ENCODE measurements around the gene TMOD1.

TMOD1 gene

GRCh38 chr9:97462159-97462558 lies 39.3 kb upstream of the TMOD1 start:
- Histone ChIP-seq H2BK12ac (ENCODE audit: low read length in 2 of 2) (no peak overlapping the region), H2BK120ac (ENCODE audit: low read depth, low read length) (no peak overlapping the region), H2AFZ (ENCODE audit: low read depth, low read length) (no peak overlapping the region), H3K23ac (ENCODE audit: low read length in 2 of 2) (no peak overlapping the region), H3K14ac (ENCODE audit: low read length in 2 of 2) (no peak overlapping the region), H3K4me2 (ENCODE audit: low read length, poor library complexity, severe bottlenecking) (no peak overlapping the region), H2BK5ac (ENCODE audit: low read depth, low read length, poor library complexity, severe bottlenecking) (no peak overlapping the region), H3K18ac (ENCODE audit: low read depth in 1 of 2, low read length in 2 of 2) (no peak overlapping the region), H3K4me1 (ENCODE audit: control insufficient read depth, insufficient read depth, low read depth, low read length) (no peaks in the 10 kb centered on the region), H3K4ac (ENCODE audit: low read depth in 1 of 2, low read length in 2 of 2) (no peak overlapping the region), H3K27me3 (ENCODE audit: control insufficient read depth in 1 of 2, insufficient read depth in 1 of 2, low read length in 2 of 2) (no peaks in the 10 kb centered on the region), H3K4me3 (ENCODE audit: insufficient read depth in 1 of 2, low read depth in 1 of 2, low read length in 2 of 2) (no peak overlapping the region), H3K36me3 (ENCODE audit: control insufficient read depth in 1 of 2, insufficient read depth in 2 of 2, low read depth in 1 of 2, low read length in 2 of 2) (peaks cover 0 to 23% of the 10 kb centered on the region in 2 experiments), H4K91ac (ENCODE audit: low read length) (no peak overlapping the region), H3K9ac (ENCODE audit: low read length) (no peak overlapping the region), H2BK15ac (ENCODE audit: low read depth, poor library complexity, severe bottlenecking) (no peak overlapping the region), H4K8ac (ENCODE audit: low read length) (no peak overlapping the region), H3K79me1 (replicated peaks; ENCODE audit: low read length, poor library complexity, severe bottlenecking) (no peaks in the 10 kb centered on the region), H3K27ac (ENCODE audit: low read length, poor library complexity, severe bottlenecking) (no peak overlapping the region), H3K9me3 (ENCODE audit: control insufficient read depth, low read length) (no peaks in the 10 kb centered on the region), H2AK5ac (ENCODE audit: low read length, severe bottlenecking) (no peak overlapping the region)
- WGBS, result 100% methylated on average over 2 of the region's 3 CpGs
- no peak for DNase-seq

- Histone ChIP-seq H3K4ac (ENCODE audit: low read depth in 1 of 2, low read length in 2 of 2) (no peak overlapping the region), H3K18ac (ENCODE audit: low read depth in 1 of 2, low read length in 2 of 2) (no peak overlapping the region), H4K91ac (ENCODE audit: low read length) (no peak overlapping the region), H2BK12ac (ENCODE audit: low read length in 2 of 2) (no peak overlapping the region), H2AFZ (ENCODE audit: low read depth, low read length) (no peak overlapping the region), H4K8ac (ENCODE audit: low read length) (no peak overlapping the region), H3K27me3 (ENCODE audit: control insufficient read depth in 1 of 2, insufficient read depth in 1 of 2, low read length in 2 of 2) (no peaks in the 10 kb centered on the region), H2BK120ac (ENCODE audit: low read depth, low read length) (no peak overlapping the region), H2BK5ac (ENCODE audit: low read depth, low read length, poor library complexity, severe bottlenecking) (no peak overlapping the region), H3K23ac (ENCODE audit: low read length in 2 of 2) (no peak overlapping the region), H3K14ac (ENCODE audit: low read length in 2 of 2) (no peak overlapping the region), H2AK5ac (ENCODE audit: low read length, severe bottlenecking) (no peak overlapping the region), H3K36me3 (ENCODE audit: control insufficient read depth in 1 of 2, insufficient read depth in 2 of 2, low read depth in 1 of 2, low read length in 2 of 2) (peaks cover 0 to 23% of the 10 kb centered on the region in 2 experiments), H3K4me1 (ENCODE audit: control insufficient read depth, insufficient read depth, low read depth, low read length) (no peaks in the 10 kb centered on the region), H3K4me2 (ENCODE audit: low read length, poor library complexity, severe bottlenecking) (no peak overlapping the region), H3K9me3 (ENCODE audit: control insufficient read depth, low read length) (no peaks in the 10 kb centered on the region), H3K9ac (ENCODE audit: low read length) (no peak overlapping the region), H3K4me3 (ENCODE audit: insufficient read depth in 1 of 2, low read depth in 1 of 2, low read length in 2 of 2) (no peak overlapping the region), H3K79me1 (replicated peaks; ENCODE audit: low read length, poor library complexity, severe bottlenecking) (no peaks in the 10 kb centered on the region), H3K27ac (ENCODE audit: low read length, poor library complexity, severe bottlenecking) (no peak overlapping the region), H2BK15ac (ENCODE audit: low read depth, poor library complexity, severe bottlenecking) (no peak overlapping the region)
- DNase-seq, result no peak
- 88% methylated on average over 1 of the region's 1 CpG for WGBS
Measured at GRCh38 chr9:97462914-97463313, 38.6 kb upstream of the TMOD1 start.

GRCh38 chr9:97468658-97469448 lies 32.6 kb upstream of the TMOD1 start:
- no peaks in the 10 kb centered on the region for H3K9me3 ChIP-seq (ENCODE audit: control insufficient read depth, low read length)
- no peak overlapping the region for H3K4me3 ChIP-seq (ENCODE audit: insufficient read depth in 1 of 2, low read depth in 1 of 2, low read length in 2 of 2)
- peaks cover 0 to 30% of the 10 kb centered on the region in 2 experiments for H3K36me3 ChIP-seq (ENCODE audit: control insufficient read depth in 1 of 2, insufficient read depth in 2 of 2, low read depth in 1 of 2, low read length in 2 of 2)
- peak overlapping the region in 1 of 2 experiments; percentile 83 for H3K23ac ChIP-seq (ENCODE audit: low read length in 2 of 2)
- H3K27me3 ChIP-seq (ENCODE audit: control insufficient read depth in 1 of 2, insufficient read depth in 1 of 2, low read length in 2 of 2), result no peaks in the 10 kb centered on the region
- 77% methylated on average over 4 of the region's 4 CpGs for WGBS
- H2AFZ ChIP-seq (ENCODE audit: low read depth, low read length), result no peak overlapping the region
- no peak overlapping the region for H3K18ac ChIP-seq (ENCODE audit: low read depth in 1 of 2, low read length in 2 of 2)
- no peaks in the 10 kb centered on the region for H3K4me1 ChIP-seq (ENCODE audit: control insufficient read depth, insufficient read depth, low read depth, low read length)
- no peak overlapping the region for H2BK120ac ChIP-seq (ENCODE audit: low read depth, low read length)
- no peak overlapping the region for H4K91ac ChIP-seq (ENCODE audit: low read length)
- no peak overlapping the region for H4K8ac ChIP-seq (ENCODE audit: low read length)
- no peak overlapping the region for H2AK5ac ChIP-seq (ENCODE audit: low read length, severe bottlenecking)
- peak; percentile 79 for DNase-seq
- H2BK15ac ChIP-seq (ENCODE audit: low read depth, poor library complexity, severe bottlenecking), result no peak overlapping the region
- no peak overlapping the region for H3K4me2 ChIP-seq (ENCODE audit: low read length, poor library complexity, severe bottlenecking)
- no peak overlapping the region for H3K14ac ChIP-seq (ENCODE audit: low read length in 2 of 2)
- peak overlapping the region; percentile 18 for H3K9ac ChIP-seq (ENCODE audit: low read length)
- no peak overlapping the region for H2BK5ac ChIP-seq (ENCODE audit: low read depth, low read length, poor library complexity, severe bottlenecking)
- no peak overlapping the region for H3K4ac ChIP-seq (ENCODE audit: low read depth in 1 of 2, low read length in 2 of 2)
- H3K79me1 ChIP-seq (replicated peaks; ENCODE audit: low read length, poor library complexity, severe bottlenecking), result no peaks in the 10 kb centered on the region
- no peak overlapping the region for H2BK12ac ChIP-seq (ENCODE audit: low read length in 2 of 2)
- H3K27ac ChIP-seq (ENCODE audit: low read length, poor library complexity, severe bottlenecking), result no peak overlapping the region

GRCh38 chr9:97470076-97470475 lies 31.4 kb upstream of the TMOD1 start:
- Histone ChIP-seq H3K23ac (ENCODE audit: low read length in 2 of 2) (no peak overlapping the region), H3K14ac (ENCODE audit: low read length in 2 of 2) (no peak overlapping the region), H2BK120ac (ENCODE audit: low read depth, low read length) (no peak overlapping the region), H4K91ac (ENCODE audit: low read length) (no peak overlapping the region), H3K4me1 (ENCODE audit: control insufficient read depth, insufficient read depth, low read depth, low read length) (no peaks in the 10 kb centered on the region), H3K4me3 (ENCODE audit: insufficient read depth in 1 of 2, low read depth in 1 of 2, low read length in 2 of 2) (no peak overlapping the region), H3K4me2 (ENCODE audit: low read length, poor library complexity, severe bottlenecking) (no peak overlapping the region), H2BK15ac (ENCODE audit: low read depth, poor library complexity, severe bottlenecking) (no peak overlapping the region), H2BK5ac (ENCODE audit: low read depth, low read length, poor library complexity, severe bottlenecking) (no peak overlapping the region), H2AFZ (ENCODE audit: low read depth, low read length) (no peak overlapping the region), H2BK12ac (ENCODE audit: low read length in 2 of 2) (no peak overlapping the region), H4K8ac (ENCODE audit: low read length) (no peak overlapping the region), H3K27ac (ENCODE audit: low read length, poor library complexity, severe bottlenecking) (no peak overlapping the region), H3K79me1 (replicated peaks; ENCODE audit: low read length, poor library complexity, severe bottlenecking) (no peaks in the 10 kb centered on the region), H3K18ac (ENCODE audit: low read depth in 1 of 2, low read length in 2 of 2) (no peak overlapping the region), H3K9me3 (ENCODE audit: control insufficient read depth, low read length) (no peaks in the 10 kb centered on the region), H3K36me3 (ENCODE audit: control insufficient read depth in 1 of 2, insufficient read depth in 2 of 2, low read depth in 1 of 2, low read length in 2 of 2) (peaks cover 0 to 27% of the 10 kb centered on the region in 2 experiments), H3K4ac (ENCODE audit: low read depth in 1 of 2, low read length in 2 of 2) (no peak overlapping the region), H3K27me3 (ENCODE audit: control insufficient read depth in 1 of 2, insufficient read depth in 1 of 2, low read length in 2 of 2) (no peaks in the 10 kb centered on the region), H2AK5ac (ENCODE audit: low read length, severe bottlenecking) (no peak overlapping the region), H3K9ac (ENCODE audit: low read length) (no peak overlapping the region)
- 77% methylated on average over 2 of the region's 2 CpGs for WGBS
- no peak for DNase-seq

All from mesenchymal stem cell (in vitro differentiated cells and primary cell).